Vagina (tissue), 2 donors: ENCODE results near the gene ZMAT3.

ENCODE experiments used
- CTCF ChIP-seq, 3 experiments: fragments of 450-650 bp in 2 of 3; fragments of 200-600 bp in 1 of 3; sonication (generic) in 1 of 3; IDR thresholded peaks; one replicate each; pipeline ENCODE4 v1.5.1; 2017 to 2019; ENCODE audit warnings: antibody characterized with exemption in 3 of 3, mild to moderate bottlenecking in 2 of 3, moderate library complexity in 2 of 3
- POLR2AphosphoS5 ChIP-seq, 2 donors: sonication (generic); formaldehyde crosslinking; IDR thresholded peaks; one replicate each; pipeline ENCODE4 v1.9.0; 2017; ENCODE audit warnings: antibody characterized with exemption in 2 of 2, mild to moderate bottlenecking in 2 of 2, low read depth in 1 of 2; ENCODE audit not compliant: insufficient read depth in 1 of 2

- TF ChIP-seq POLR2AphosphoS5 (IDR thresholded peaks at IDR 0.05; ENCODE audit: insufficient read depth in 1 of 2, low read depth in 1 of 2) (no peak), CTCF (IDR thresholded peaks at IDR 0.05) (no peak)
These were observed 54.5 kb downstream of the ZMAT3 start for GRCh38 chr3:179016979-179017670.
